ENCODE results near the gene BACE1.

BACE1 gene

DNA sequence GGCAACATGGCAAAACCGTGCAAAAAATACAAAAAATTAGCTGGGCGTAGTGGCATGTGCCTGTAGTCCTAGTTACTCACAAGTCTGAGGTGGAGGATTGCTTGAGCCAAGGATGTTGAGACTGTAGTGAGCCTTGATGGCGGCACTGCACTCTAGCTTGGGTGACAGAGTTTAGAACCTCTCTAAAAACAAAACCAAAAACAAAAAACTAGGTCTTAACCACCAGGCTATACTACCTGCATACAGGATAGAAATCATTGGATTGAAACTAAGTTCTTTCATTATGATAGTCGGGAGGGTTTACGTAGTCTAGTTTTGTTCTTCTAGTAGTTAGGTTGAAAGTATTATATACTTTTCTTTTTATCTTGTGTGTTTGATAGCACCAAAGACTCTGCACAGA, 77.8 kb downstream of the BACE1 start:
- H3K4me1 Mint-ChIP-seq, result peaks cover 7 to 11% of the 10 kb centered on the region in 2 donors
- DNase-seq (no peak), ATAC-seq (replicated peaks) (no peak)
- H3K27ac Mint-ChIP-seq, result no peak overlapping the region
- H3K36me3 Mint-ChIP-seq, result peaks cover 12 to 22% of the 10 kb centered on the region in 2 donors
- no peaks in the 10 kb centered on the region for H3K27me3 Mint-ChIP-seq
- no peak overlapping the region for H3K4me3 Mint-ChIP-seq
- H3K9me3 Mint-ChIP-seq, result no peaks in the 10 kb centered on the region

Data from stimulated activated naive B cell treated with anti-CD40 and anti-IgM and Interleukin-4, amounts not matched to agents 10 μg/mL and 1 μg/mL and 100 μg/mL, for 72 hours (primary cell).